Measurements from ENCODE around the gene GCC2. TPM values are rescaled to one million over a fixed set of nuclear protein-coding genes. Genes with fewer than 3 reads are reported as not detected.

GCC2 gene
- total RNA-seq, result 20.2 and 25.2 TPM in 2 replicates

GRCh38 chr2:108448678-108449409 lies at the start of gene GCC2:
Gene GCC2 (plus strand): TSS chr2:108449206. CDS start chr2:108449275, 69 bp downstream.

GRCh38 chr2:108533832-108534583 lies 85.0 kb downstream of the GCC2 start, which contains the start of gene LIMS1:
Gene LIMS1 (plus strand): TSS chr2:108534470. CDS start chr2:108534563, 93 bp downstream.

Small RNA genes within 50 kb of the gene (small RNA-seq; reads per million reads assigned to genes)
- not detected for gene SMIM12P1

Other genes starting within 250 kb of the GCC2 start
- gene SULT1C3, start 209.2 kb upstream of the GCC2 start, total RNA-seq, result not detected in 2 replicates
- gene SULT1C2, start 160.3 kb upstream of the GCC2 start, total RNA-seq, result under 0.01 and 0.39 TPM in 2 replicates
- gene SULT1C4, start 71.3 kb upstream of the GCC2 start, total RNA-seq, result not detected in 2 replicates
- 76.4 and 121 TPM in 2 replicates for gene LIMS1, start 85.3 kb downstream of the GCC2 start, total RNA-seq

Measured in subcutaneous preadipocyte (primary cell).